OCI-LY3 (cell line): ENCODE measurements around the gene CNR2.
"Not testable (repeated sequence)": the region's sequence is repeated elsewhere in the genome, so short reads cannot be mapped to it uniquely, and the experiment has no call there.

Experiments used
- H2AFZ ChIP-seq: fragments of 200-600, 300-600 bp; shearing (Covaris generic); 2 replicates; pipeline ENCODE4 v1.6.0; 2014; ENCODE audit warnings: antibody characterized with exemption, low read depth, low read length
- H3K27ac ChIP-seq: fragments of 200-600, 300-600 bp; sonication (generic); 2 replicates; pipeline ENCODE4 v1.5.1; 2014; ENCODE audit warnings: mild to moderate bottlenecking, low read length, moderate library complexity, mixed read lengths
- H3K27me3 ChIP-seq: fragments of 200-600, 300-600 bp; sonication (generic); 2 replicates; pipeline ENCODE4 v1.6.1; 2014; ENCODE audit warnings: low read depth, low read length, mixed read lengths
- H3K36me3 ChIP-seq: fragments of 200-600, 300-600 bp; sonication (generic); replicated peaks from 2 replicates; pipeline ENCODE3; 2014; ENCODE audit warnings: low read depth, low read length, mixed read lengths
- H3K4me1 ChIP-seq: fragments of 300-600, 200-600 bp; sonication (generic); 2 replicates; pipeline ENCODE4 v1.6.1; 2014; ENCODE audit warnings: low read length, mixed read lengths
- H3K4me2 ChIP-seq: fragments of 200-600, 300-600 bp; sonication (generic); 2 replicates; pipeline ENCODE4 v1.6.1; 2014; ENCODE audit warnings: low read length, mixed read lengths
- H3K4me3 ChIP-seq: fragments of 300-600, 200-600 bp; sonication (generic); 2 replicates; pipeline ENCODE4 v1.5.1; 2014; ENCODE audit warnings: antibody characterized with exemption, mild to moderate bottlenecking, low read length, moderate library complexity
- H3K79me2 ChIP-seq: fragments of 300-600, 200-600 bp; shearing (Covaris generic); 2 replicates; pipeline ENCODE4 v1.6.1; 2014; ENCODE audit warnings: mild to moderate bottlenecking, low read length, mixed read lengths
- H3K9ac ChIP-seq: fragments of 300-600, 200-600 bp; shearing (Covaris generic); 2 replicates; pipeline ENCODE4 v1.6.0; 2014; ENCODE audit warnings: mild to moderate bottlenecking, low read length, moderate library complexity
- H3K9me3 ChIP-seq: fragments of 200-600, 300-600 bp; shearing (Covaris generic); 2 replicates; pipeline ENCODE4 v1.6.1; 2014; ENCODE audit warnings: low read length, mixed read lengths; ENCODE audit not compliant: insufficient read depth
- H4K20me1 ChIP-seq: fragments of 200-600, 300-600 bp; sonication (generic); 2 replicates; pipeline ENCODE4 v1.6.1; 2016; ENCODE audit warnings: low read length, mixed read lengths; ENCODE audit not compliant: insufficient read depth
- CTCF ChIP-seq: fragments of 200-600, 300-600 bp; sonication (generic); IDR thresholded peaks from 2 replicates; pipeline ENCODE4 v1.5.1; 2014; ENCODE audit warnings: antibody characterized with exemption, low read length, low read depth
- EZH2phosphoT487 ChIP-seq: fragments of 200-600 bp; shearing (Covaris generic); IDR thresholded peaks from 2 replicates; pipeline ENCODE4 v1.6.1; 2018; ENCODE audit warnings: antibody characterized with exemption, mixed run types, low read depth

CNR2 gene

GRCh38 chr1:23902321-23903278 lies 10.6 kb downstream of the CNR2 start:
- no peak overlapping the region for H3K4me2 ChIP-seq
- H3K9ac ChIP-seq: no peak overlapping the region

GRCh38 chr1:23900017-23900416 lies 13.1 kb downstream of the CNR2 start:
- H3K4me2 ChIP-seq, H3K9me3 ChIP-seq, H3K4me3 ChIP-seq, H3K9ac ChIP-seq, H3K27me3 ChIP-seq, H3K27ac ChIP-seq, H2AFZ ChIP-seq: not testable (repeated sequence)
- peaks cover 47% of the 10 kb centered on the region for H3K4me1 ChIP-seq
- peaks cover 32% of the 10 kb centered on the region; the same call in 1 of the 2 replicates for H4K20me1 ChIP-seq
- H3K36me3 ChIP-seq: peaks cover 26% of the 10 kb centered on the region
- peaks cover 90% of the 10 kb centered on the region for H3K79me2 ChIP-seq

More at GRCh38 chr1:23902321-23903278, 10.6 kb downstream of the CNR2 start:
- H3K27ac ChIP-seq: no peak overlapping the region
- no peak overlapping the region for H2AFZ ChIP-seq
- H4K20me1 ChIP-seq: peaks cover 33% of the 10 kb centered on the region; the same call in 1 of the 2 replicates
- peaks cover 46% of the 10 kb centered on the region for H3K4me1 ChIP-seq
- peaks cover 91% of the 10 kb centered on the region for H3K79me2 ChIP-seq
- no peak overlapping the region for H3K4me3 ChIP-seq
- H3K9me3 ChIP-seq: no peaks in the 10 kb centered on the region
- peaks cover 23% of the 10 kb centered on the region for H3K36me3 ChIP-seq
- H3K27me3 ChIP-seq: no peaks in the 10 kb centered on the region
- TF ChIP-seq EZH2phosphoT487 (no peak), CTCF (no peak)

GRCh38 chr1:23899070-23899469 lies 14.1 kb downstream of the CNR2 start:
- H3K4me2 ChIP-seq: no peak overlapping the region
- H3K9me3 ChIP-seq: no peaks in the 10 kb centered on the region
- no peaks in the 10 kb centered on the region for H3K27me3 ChIP-seq
- H3K4me3 ChIP-seq: no peak overlapping the region
- peaks cover 85% of the 10 kb centered on the region for H3K79me2 ChIP-seq
- TF ChIP-seq EZH2phosphoT487 (no peak), CTCF (no peak)
- peak overlapping the region; percentile 26 for H3K27ac ChIP-seq
- H3K9ac ChIP-seq: no peak overlapping the region
- H2AFZ ChIP-seq: no peak overlapping the region
- H3K4me1 ChIP-seq: peaks cover 45% of the 10 kb centered on the region
- peaks cover 23% of the 10 kb centered on the region; the same call in 1 of the 2 replicates for H4K20me1 ChIP-seq
- H3K36me3 ChIP-seq: peaks cover 26% of the 10 kb centered on the region

- Histone ChIP-seq H3K4me1 (peaks cover 61% of the 10 kb centered on the region), H3K9me3 (no peaks in the 10 kb centered on the region), H3K36me3 (peaks cover 23% of the 10 kb centered on the region), H3K79me2 (peaks cover 79% of the 10 kb centered on the region), H3K4me2 (peak overlapping the region; percentile 41), H4K20me1 (peaks cover 12% of the 10 kb centered on the region; the same call in 1 of the 2 replicates), H3K4me3 (no peak overlapping the region), H2AFZ (no peak overlapping the region), H3K27ac (peak overlapping the region; percentile 86), H3K9ac (peak overlapping the region; percentile 35; the same call in 1 of the 2 replicates), H3K27me3 (no peaks in the 10 kb centered on the region)
- TF ChIP-seq EZH2phosphoT487 (no peak), CTCF (no peak)
Observed at GRCh38 chr1:23897083-23897482, 16.1 kb downstream of the CNR2 start.
